Posterior cingulate gyrus (tissue), 11 donors: ENCODE results near the gene TRPM8.
"Not testable (repeated sequence)": the region's sequence is repeated elsewhere in the genome, so short reads cannot be mapped to it uniquely, and the experiment has no call there.

Experiments used
- DNase-seq, 10 donors: peaks; one replicate each; pipeline versions ENCODE4 v3.0.0 to v3.0.0-alpha.2; 2020 to 2021; ENCODE audit warnings: mixed read lengths in 3 of 10
- intact Hi-C: fragments of 100-400 bp; cut with DNase I; formaldehyde crosslinking; loops from one replicate; pipeline ENCODE4 v1.15.1; 2023

Gene TRPM8

DNA sequence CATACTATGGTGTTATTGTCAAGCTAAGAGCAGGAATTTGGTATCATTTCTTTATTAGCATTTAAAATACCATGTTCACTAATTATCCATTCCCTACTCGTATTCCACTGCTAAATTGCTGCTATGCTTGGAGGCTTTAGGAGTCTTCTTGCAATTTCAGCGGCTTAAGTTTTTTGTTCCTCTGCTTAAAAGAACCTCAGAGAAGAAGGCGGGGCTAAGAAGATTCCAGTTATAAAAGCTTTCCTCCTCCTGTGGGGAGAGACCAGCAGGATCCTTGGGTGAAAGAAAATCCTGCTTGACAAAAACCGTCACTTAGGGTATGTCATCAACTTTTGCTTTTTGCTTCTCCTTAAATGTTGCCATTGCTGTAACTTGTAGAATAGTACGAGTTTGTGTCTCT, at the start of gene TRPM8:
Gene TRPM8 (plus strand): TSS at position 258 of the 400 bp plus-strand sequence. CDS start 9,165 bp downstream, outside the sequence.
- no peak for DNase-seq
- intact Hi-C loops: no loop called here

- DNase-seq: peak in 1 of 10 donors; percentile 81
- intact Hi-C loops: no loop called here
Observed at GRCh38 chr2:233867993-233868532, 49.1 kb upstream of the TRPM8 start, which contains the start of gene MSL3B. Gene MSL3B, minus strand, starts transcription at chr2:233868386.

- no peak for DNase-seq
- intact Hi-C loops: no loop called here
Observed at GRCh38 chr2:233871432-233871831, 45.7 kb upstream of the TRPM8 start.

DNA sequence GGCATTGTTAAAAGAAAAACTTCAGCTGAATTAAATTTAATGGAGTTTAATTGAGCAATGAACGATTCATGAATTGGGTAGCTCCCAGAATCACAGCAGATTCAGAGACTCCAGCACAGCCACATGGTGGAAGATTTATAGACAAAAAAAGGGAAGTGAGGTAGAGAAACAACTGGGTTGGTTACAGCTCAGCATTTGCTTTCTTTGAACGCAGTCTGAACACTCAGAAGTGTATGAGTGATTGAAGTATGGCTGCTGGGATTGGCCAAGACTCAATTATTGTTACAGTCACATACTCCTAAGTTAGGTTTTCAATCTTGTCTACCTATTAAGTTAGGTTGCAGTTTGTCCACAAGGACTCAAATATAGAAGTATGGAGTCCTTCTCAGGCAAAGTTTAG, 45.0 kb upstream of the TRPM8 start:
- intact Hi-C loops, DNase-seq: not testable (repeated sequence)

GRCh38 chr2:233882353-233882752, 34.8 kb upstream of the TRPM8 start:
- intact Hi-C loops: no loop called here
- DNase-seq: no peak

DNA sequence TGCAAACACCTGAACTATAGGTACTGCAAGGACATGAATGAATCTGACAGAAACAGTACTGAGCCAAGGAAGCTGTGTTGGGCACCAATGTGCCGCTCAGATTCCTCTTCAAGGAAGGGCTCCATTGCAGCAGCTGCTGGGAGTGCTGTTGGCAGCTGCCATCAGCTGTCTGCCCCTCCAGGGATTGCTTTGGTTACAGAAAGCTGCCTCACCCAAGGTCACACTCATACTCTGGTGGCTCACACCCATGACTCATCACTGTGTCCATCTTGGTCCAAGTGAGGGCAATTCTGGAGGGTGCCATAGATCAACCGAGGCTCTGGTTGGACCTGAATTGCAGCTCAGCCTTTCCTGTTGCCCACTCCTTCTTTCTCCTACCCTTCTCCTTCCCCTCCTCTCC, 24.4 kb upstream of the TRPM8 start:
- DNase-seq: no peak

DNA sequence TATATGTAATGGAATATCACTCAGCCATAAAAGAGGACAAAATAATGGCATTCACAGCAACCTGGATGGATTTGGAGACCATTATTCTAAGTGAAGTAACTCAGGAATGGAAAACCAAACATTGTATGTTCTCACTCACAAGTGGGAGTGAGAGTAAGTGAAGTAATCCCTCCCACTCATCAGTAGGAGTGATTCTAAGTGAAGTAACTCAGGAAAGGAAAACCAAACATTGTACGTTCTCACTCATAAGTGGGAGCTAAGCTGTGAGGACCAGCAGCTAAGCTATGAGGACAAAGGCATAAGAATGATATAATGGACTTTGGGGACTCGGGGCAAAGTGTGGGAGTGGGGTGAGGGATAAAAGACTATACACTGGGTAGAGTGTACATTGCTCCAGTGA, 20.9 kb upstream of the TRPM8 start:
- intact Hi-C loops, DNase-seq: not testable (repeated sequence)

More for the DNA sequence above, 24.4 kb upstream of the TRPM8 start:
- intact Hi-C loops: no loop called here

DNA sequence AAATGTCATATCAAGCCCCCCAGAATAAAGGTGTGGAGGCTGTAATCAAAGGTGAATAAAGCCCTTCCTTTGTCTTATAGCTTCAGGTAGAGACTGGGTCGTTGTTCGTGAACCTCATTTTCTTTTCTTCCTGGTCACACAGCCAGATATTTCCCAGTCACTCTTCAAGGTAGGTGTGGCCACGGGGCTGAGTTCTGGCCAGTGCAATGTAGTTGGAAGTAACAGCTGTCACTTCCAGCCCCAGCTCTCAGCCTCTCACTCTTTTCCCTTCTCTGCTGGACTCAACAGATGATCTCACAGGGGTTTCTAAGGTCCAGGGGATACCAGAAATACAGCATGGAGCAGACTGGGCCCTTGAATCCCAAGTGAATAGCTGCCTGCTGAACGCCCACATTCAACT, 15.8 kb upstream of the TRPM8 start:
- intact Hi-C loops: no loop called here
- no peak for DNase-seq

DNA sequence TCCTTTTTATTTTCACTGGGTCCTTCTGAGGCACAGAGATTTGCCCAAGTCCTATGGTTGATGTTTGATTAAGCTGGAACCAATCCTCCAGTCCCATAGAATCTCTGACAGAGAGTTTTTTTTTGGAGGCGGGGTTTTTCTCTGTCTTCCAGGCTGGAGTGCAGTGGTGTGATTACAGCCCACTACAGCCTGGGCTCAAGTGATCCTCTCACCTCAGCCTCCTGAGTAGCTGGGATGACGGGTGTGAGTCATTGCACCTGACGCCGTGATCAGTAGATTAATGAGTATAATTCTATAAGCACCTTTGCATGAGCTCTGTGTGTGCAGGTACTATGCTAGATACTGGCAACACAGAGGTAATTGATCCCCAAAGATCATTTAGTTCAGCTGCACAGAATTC, 15.3 kb upstream of the TRPM8 start:
- no peak for DNase-seq
- intact Hi-C loops: no loop called here

DNA sequence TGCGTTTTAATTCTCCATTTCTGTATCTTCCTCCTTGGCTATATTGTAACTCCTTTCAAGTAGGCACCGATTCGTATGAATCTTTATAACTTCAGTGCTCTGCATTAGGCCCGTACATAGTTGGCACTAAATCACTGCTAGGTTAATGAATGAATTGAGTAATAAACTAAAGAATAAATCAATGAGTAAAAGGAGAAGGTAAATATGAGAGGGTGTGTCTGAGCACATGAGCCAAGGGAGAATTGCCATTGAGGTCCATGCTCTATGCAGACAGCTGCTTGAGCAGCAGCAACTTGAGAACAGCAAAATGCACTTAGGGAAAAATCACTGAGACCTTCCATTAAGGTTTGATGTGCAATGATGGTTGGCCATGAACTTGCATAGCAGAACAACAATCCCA, 11.2 kb upstream of the TRPM8 start:
- no peak for DNase-seq
- intact Hi-C loops: no loop called here

DNA sequence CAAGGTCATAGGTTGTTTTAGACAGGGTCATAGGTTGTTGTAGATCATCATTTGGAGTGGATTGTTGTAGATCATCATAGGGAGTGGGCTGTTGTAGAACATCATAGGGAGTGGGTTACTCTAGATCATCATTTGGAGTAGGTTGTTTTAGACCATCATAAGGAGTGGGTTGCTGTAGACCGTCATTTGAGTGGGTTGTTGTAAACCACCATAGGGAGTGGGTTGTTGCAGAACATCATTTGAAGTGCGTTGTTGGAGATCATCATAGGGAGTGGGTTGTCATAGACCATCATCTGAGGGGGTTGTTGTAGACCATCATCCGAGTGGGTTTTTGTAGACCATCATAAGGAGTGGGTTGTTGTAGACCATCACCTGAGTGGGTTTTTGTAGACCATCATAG, 9.5 kb upstream of the TRPM8 start:
- intact Hi-C loops: no loop called here
- DNase-seq: no peak

DNA sequence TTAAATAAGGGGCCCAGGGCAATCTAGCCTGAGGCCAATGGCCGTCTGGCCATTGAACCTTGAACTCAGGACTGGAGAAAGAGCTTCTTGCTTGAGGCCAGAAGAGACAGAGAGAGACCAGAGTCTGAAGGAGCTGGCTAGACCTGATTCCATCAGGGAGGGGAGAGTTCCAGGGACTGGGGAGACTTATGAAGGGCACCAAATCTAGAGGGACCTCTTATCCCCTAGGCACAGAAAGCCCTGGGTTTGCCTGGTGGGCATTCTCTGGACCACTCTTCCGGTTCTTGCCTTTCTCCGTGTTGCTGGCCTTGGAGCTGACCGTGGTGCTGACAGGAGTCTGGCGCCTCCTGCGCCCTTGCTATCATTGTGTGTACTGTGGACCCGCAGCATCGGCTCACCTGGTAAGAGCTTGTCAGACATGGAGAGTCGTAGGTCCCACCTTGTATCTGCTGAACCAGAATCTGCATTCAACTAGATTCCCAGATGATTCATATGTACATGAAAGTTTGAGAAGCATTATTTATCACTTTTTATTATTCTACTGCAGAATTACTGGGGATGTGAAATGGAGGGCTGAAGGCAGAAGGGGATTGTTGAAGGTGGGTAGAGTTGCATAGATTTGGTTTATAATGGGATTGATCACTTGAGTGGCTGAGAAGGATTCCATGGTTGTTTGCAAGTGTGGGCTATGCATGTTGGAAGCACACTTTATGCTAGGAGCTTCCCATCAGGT, 4.3 kb upstream of the TRPM8 start:
- no peak for DNase-seq
- intact Hi-C loops: no loop called here

DNA sequence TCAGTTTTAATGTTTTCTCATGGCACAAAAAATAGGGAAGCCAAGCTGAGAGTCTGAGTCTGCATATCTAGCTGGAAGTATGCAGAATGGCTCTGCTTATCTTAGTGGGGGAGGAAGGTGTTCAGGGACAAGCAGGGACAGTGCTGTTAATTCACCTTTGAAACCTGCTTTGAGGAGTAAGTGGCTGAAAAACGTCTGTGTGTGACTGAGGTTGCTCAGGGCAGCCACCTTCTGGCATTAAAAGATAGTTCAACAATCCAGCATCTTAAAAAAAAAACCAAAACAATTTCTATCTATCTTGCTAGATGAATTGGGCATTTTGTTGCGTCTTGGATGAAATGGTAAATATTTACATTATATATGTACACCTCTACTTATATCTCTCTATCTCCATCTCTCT, 2.0 kb upstream of the TRPM8 start:
- intact Hi-C loops: no loop called here
- DNase-seq: no peak

GRCh38 chr2:233919319-233919718, 2.1 kb downstream of the TRPM8 start:
- no peak for DNase-seq
- intact Hi-C loops: no loop called here

DNA sequence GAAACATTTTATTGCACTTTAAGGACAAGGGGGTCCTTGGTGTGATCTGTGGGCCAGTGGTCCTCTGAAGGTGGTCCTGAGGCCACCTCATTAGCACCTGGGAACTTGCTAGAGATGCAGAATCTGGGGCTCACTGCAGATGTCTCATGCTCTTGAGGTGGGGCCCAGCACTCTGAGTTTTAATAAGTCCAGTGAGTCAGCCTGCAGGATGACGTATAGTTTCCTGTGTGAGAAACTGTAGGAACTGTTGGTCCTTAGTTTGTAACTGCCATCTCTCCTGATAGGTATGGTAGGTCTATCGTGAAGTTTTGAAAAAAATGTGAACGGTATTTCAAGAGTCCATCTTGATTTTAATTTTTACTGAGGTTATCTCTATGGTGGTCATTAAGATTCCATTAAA, 2.8 kb downstream of the TRPM8 start:
- no peak for DNase-seq
- intact Hi-C loops: no loop called here

DNA sequence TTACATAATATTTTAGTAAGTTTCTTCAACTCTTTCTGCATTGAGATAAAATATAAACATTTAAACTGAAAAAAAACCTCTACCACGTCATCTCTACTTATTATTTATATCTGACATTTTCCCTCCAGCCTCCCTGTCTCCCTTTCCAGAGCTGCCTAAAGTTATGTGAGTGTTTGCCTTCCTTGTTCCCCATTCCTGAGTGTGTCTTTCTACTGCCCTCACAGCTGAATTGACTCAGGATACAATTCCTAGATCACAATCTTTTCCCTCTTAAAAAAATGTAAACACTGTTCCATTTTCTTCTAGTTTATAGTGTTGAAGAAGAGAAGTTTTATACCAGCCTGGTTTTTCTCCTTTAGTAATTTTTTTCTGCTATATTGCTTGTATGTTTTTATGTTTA, 5.3 kb downstream of the TRPM8 start:
- intact Hi-C loops: no loop called here
- DNase-seq: no peak

GRCh38 chr2:233925402-233925801, 8.2 kb downstream of the TRPM8 start:
- intact Hi-C loops: no loop called here
- no peak for DNase-seq

DNA sequence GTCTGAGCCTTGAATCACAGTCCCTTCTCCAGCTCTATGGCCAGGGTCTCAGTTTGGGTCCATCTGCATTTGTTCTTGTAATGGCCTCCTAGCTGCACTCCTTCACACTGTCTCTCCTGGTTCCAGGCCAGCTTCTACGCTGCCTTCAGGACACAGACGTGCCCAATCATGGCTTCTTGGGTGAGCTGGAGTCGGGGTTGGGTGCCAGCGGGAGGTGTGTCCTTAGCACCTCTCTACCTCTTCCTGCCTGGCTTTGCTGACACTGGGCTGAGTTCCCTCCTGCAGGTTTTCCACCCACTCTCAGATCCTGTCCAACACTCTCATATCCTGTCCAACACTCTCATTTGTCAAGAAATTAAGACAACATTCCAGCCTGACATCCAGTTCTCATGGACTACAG, 9.6 kb downstream of the TRPM8 start:
- intact Hi-C loops: no loop called here
- DNase-seq: no peak

GRCh38 chr2:233928594-233929351, 11.6 kb downstream of the TRPM8 start:
- DNase-seq: peak in 6 of 10 donors; percentile 29 to 88 (median 50)
- intact Hi-C loops: no loop called here

DNA sequence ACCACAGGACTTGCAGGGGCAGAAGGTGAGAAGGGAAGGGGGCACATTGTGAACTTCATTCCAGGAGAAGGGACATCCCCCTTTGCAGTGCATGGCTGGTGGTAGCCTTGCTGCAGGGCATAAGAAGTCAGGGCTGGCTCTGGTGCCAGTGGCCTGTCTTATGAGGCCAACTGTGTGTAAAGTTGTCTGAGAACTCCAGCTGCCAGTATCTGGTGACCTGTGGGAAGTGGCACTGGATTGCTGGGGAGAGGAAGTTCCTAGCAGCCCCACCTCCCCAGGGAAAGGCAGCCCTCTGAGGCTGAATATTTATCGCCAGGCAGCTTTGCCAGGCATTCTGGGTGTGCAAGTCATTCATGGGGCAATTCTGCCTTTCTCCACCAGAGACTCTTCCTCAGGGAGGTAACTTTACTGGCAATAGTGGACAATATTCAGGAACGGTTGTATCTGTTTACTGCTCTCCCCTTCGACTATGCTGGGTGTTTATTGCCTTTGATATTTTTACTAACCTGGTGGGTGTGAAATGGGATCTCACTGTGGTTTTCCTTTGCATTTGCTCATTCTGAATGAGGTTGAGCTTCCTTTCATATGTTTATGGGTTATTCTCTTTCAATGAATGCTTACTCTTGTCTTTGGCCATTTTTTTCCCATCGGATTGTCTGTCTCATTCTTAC, 12.3 kb downstream of the TRPM8 start:
- intact Hi-C loops: no loop called here

GRCh38 chr2:233934524-233934923, 17.4 kb downstream of the TRPM8 start:
- no peak for DNase-seq
- intact Hi-C loops: no loop called here

More for the DNA sequence above, 12.3 kb downstream of the TRPM8 start:
- DNase-seq: no peak
